ENCODE data around the gene PLXNA4.

Gene PLXNA4

DNA sequence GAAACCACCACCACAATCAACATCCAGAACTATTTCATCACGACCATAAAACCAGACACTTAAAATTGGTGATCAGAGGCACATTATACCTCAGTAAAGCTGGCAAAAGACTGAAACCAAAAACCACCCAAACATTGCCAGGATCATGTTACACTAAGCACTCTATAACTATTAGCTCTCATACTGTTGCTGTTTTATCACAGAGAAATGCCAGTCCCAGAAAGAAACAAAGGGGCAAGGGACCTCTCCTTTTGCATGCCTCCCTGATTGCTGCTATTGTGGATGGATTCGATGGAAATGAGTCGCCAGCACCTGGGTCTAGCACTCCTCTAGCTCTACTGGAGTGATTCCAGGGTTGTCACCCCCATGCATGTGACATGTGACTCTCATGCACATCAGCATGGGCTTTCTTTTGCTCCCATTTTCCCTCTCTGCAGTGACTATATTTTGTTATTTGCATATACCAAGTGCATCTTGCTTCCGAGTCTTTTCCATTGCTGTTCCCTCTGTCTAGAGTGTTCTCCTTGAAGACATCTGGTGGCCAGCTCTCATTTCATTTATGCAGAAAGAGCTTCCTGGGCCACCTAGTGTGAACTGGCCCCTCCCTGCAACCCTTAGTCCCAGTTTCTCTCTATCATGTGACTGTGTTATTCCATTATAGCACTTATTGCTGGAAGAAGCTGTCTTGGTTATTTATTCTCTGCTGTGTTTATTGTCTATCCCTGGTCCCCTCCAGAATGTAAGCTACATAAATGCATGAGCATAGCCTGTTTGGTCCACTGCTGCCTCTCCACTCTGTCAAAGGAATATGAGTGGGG lies 300.6 kb downstream of the PLXNA4 start:
- no peak overlapping the region for H3K27ac ChIP-seq (ENCODE audit: low read depth, low read length, poor library complexity, severe bottlenecking)
- no peaks in the 10 kb centered on the region for H3K36me3 ChIP-seq (ENCODE audit: insufficient read depth, low read length)
- no peaks in the 10 kb centered on the region for H3K4me1 ChIP-seq (ENCODE audit: insufficient read depth, low read length, severe bottlenecking)
- H3K4me3 ChIP-seq (ENCODE audit: low read depth, low read length, poor library complexity, severe bottlenecking): no peak overlapping the region
- no peaks in the 10 kb centered on the region for H3K9me3 ChIP-seq (ENCODE audit: low read length)
- no peaks in the 10 kb centered on the region for H4K20me1 ChIP-seq (ENCODE audit: insufficient read depth, low read length)
- no peaks in the 10 kb centered on the region for H3K9me2 ChIP-seq (ENCODE audit: low read depth, low read length)
- H2AFZ ChIP-seq (ENCODE audit: low read length): no peak overlapping the region
- H3K27me3 ChIP-seq (ENCODE audit: insufficient read depth, low read length): no peaks in the 10 kb centered on the region
- TF ChIP-seq, protein P1, sequence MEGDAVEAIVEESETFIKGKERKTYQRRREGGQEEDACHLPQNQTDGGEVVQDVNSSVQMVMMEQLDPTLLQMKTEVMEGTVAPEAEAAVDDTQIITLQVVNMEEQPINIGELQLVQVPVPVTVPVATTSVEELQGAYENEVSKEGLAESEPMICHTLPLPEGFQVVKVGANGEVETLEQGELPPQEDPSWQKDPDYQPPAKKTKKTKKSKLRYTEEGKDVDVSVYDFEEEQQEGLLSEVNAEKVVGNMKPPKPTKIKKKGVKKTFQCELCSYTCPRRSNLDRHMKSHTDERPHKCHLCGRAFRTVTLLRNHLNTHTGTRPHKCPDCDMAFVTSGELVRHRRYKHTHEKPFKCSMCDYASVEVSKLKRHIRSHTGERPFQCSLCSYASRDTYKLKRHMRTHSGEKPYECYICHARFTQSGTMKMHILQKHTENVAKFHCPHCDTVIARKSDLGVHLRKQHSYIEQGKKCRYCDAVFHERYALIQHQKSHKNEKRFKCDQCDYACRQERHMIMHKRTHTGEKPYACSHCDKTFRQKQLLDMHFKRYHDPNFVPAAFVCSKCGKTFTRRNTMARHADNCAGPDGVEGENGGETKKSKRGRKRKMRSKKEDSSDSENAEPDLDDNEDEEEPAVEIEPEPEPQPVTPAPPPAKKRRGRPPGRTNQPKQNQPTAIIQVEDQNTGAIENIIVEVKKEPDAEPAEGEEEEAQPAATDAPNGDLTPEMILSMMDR (IDR thresholded peaks at IDR 0.05; ENCODE audit: low read length): no peak
- TF ChIP-seq EZH2 (IDR thresholded peaks at IDR 0.05; ENCODE audit: borderline replicate concordance, low read length): no peak
- H3K9ac ChIP-seq (ENCODE audit: low read length): no peak overlapping the region
- no peak overlapping the region for H3K4me2 ChIP-seq (ENCODE audit: low read length)
- no peaks in the 10 kb centered on the region for H3F3A ChIP-seq (ENCODE audit: insufficient read depth, low read length)
- H3K79me2 ChIP-seq (ENCODE audit: insufficient read depth, low read length): no peaks in the 10 kb centered on the region

- no peaks in the 10 kb centered on the region for H4K20me1 ChIP-seq (ENCODE audit: insufficient read depth, low read length)
- no peaks in the 10 kb centered on the region for H3K4me1 ChIP-seq (ENCODE audit: insufficient read depth, low read length, severe bottlenecking)
- no peaks in the 10 kb centered on the region for H3F3A ChIP-seq (ENCODE audit: insufficient read depth, low read length)
- no peak overlapping the region for H2AFZ ChIP-seq (ENCODE audit: low read length)
- no peaks in the 10 kb centered on the region for H3K36me3 ChIP-seq (ENCODE audit: insufficient read depth, low read length)
- H3K9me2 ChIP-seq (ENCODE audit: low read depth, low read length): no peaks in the 10 kb centered on the region
- no peaks in the 10 kb centered on the region for H3K9me3 ChIP-seq (ENCODE audit: low read length)
- no peak for TF ChIP-seq EZH2 (IDR thresholded peaks at IDR 0.05; ENCODE audit: borderline replicate concordance, low read length)
- TF ChIP-seq, protein P1 (IDR thresholded peaks at IDR 0.05; ENCODE audit: low read length): no peak
- H3K9ac ChIP-seq (ENCODE audit: low read length): no peak overlapping the region
- no peak overlapping the region for H3K27ac ChIP-seq (ENCODE audit: low read depth, low read length, poor library complexity, severe bottlenecking)
- H3K79me2 ChIP-seq (ENCODE audit: insufficient read depth, low read length): no peaks in the 10 kb centered on the region
- no peak overlapping the region for H3K4me3 ChIP-seq (ENCODE audit: low read depth, low read length, poor library complexity, severe bottlenecking)
- no peaks in the 10 kb centered on the region for H3K27me3 ChIP-seq (ENCODE audit: insufficient read depth, low read length)
- H3K4me2 ChIP-seq (ENCODE audit: low read length): no peak overlapping the region
These were observed 303.4 kb downstream of the PLXNA4 start for GRCh38 chr7:132272763-132273371.

GRCh38 chr7:132270517-132270916 lies 305.8 kb downstream of the PLXNA4 start:
- Histone ChIP-seq H3K4me1 (ENCODE audit: insufficient read depth, low read length, severe bottlenecking) (no peaks in the 10 kb centered on the region), H3K27ac (ENCODE audit: low read depth, low read length, poor library complexity, severe bottlenecking) (no peak overlapping the region), H3K4me3 (ENCODE audit: low read depth, low read length, poor library complexity, severe bottlenecking) (no peak overlapping the region), H4K20me1 (ENCODE audit: insufficient read depth, low read length) (no peaks in the 10 kb centered on the region), H3K4me2 (ENCODE audit: low read length) (no peak overlapping the region), H3K27me3 (ENCODE audit: insufficient read depth, low read length) (no peaks in the 10 kb centered on the region), H2AFZ (ENCODE audit: low read length) (no peak overlapping the region), H3F3A (ENCODE audit: insufficient read depth, low read length) (no peaks in the 10 kb centered on the region), H3K9me3 (ENCODE audit: low read length) (no peaks in the 10 kb centered on the region), H3K9ac (ENCODE audit: low read length) (no peak overlapping the region), H3K9me2 (ENCODE audit: low read depth, low read length) (no peaks in the 10 kb centered on the region), H3K36me3 (ENCODE audit: insufficient read depth, low read length) (no peaks in the 10 kb centered on the region), H3K79me2 (ENCODE audit: insufficient read depth, low read length) (no peaks in the 10 kb centered on the region)
- TF ChIP-seq, protein P1 (IDR thresholded peaks at IDR 0.05; ENCODE audit: low read length): no peak
- no peak for TF ChIP-seq EZH2 (IDR thresholded peaks at IDR 0.05; ENCODE audit: borderline replicate concordance, low read length)
